HepG2 (cell line): Measurements from ENCODE around the gene PLEKHN1. TPM values are rescaled to one million over a fixed set of nuclear protein-coding genes. Genes with fewer than 3 reads are reported as not detected.

Experiments used
- ATAC-seq: fragments of 200-7000 bp; cut with Tn5 transposase; 3 replicates; pipeline ENCODE4 v1.9.1; 2020; ENCODE audit warnings: mild to moderate bottlenecking, moderate library complexity
- BruUV-seq: library from RNA; stranded (reverse); fragments of 400-500 nt; replicated peaks from 2 replicates; lab custom pipeline; 2021; lab: Mats Ljungman, UMichigan
- CTCF ChIA-PET: fragments of 300-600 bp; formaldehyde crosslinking; extraction: SDS; loops from one replicate; lab custom pipeline; 2021; ENCODE audit warnings: low total read pairs, inconsistent platforms, low intra/inter-chr PET ratio; lab: Yijun Ruan, JAX
- POLR2A ChIA-PET: fragments of 350-600 bp; sonication (Branson Sonifier 250); formaldehyde crosslinking; loops from one replicate; lab custom pipeline; 2020; ENCODE audit warnings: antibody characterized with exemption, inconsistent platforms; lab: Yijun Ruan, JAX
- DNase-seq: peaks from one replicate; pipeline ENCODE4 v3.0.0-alpha.2; 2015; ENCODE audit warnings: low spot score
- FAIRE-seq: peaks from 3 replicates; lab custom pipeline; 2011; peaks lifted over from hg19 to GRCh38; lab: Jason Lieb, UNC
- H2AFZ ChIP-seq: one replicate; pipeline ENCODE4 v1.6.1; 2011; ENCODE audit warnings: low read length, inconsistent platforms
- H3K27ac ChIP-seq: fragments of 300-600 bp; 3 replicates; pipeline ENCODE4 v1.8.0; 2011; ENCODE audit warnings: mixed run types, mild to moderate bottlenecking, mixed read lengths, low read length, inconsistent platforms; ENCODE audit not compliant: insufficient read depth; ENCODE audit errors: extremely low read length
- H3K27me3 ChIP-seq, 2 experiments: fragments of 200-600 bp in 1 of 2; 2 replicates in 1 of 2; 3 replicates in 1 of 2; pipeline versions ENCODE4 v1.6.0 to v1.8.0; 2011; ENCODE audit warnings: low read length in 2 of 2, mild to moderate bottlenecking in 2 of 2, moderate library complexity in 2 of 2, inconsistent platforms in 1 of 2; ENCODE audit not compliant: insufficient read depth in 2 of 2, control insufficient read depth in 1 of 2
- H3K36me3 ChIP-seq, 2 experiments: fragments of 200-600 bp in 1 of 2; replicated peaks in 1 of 2; 2 replicates in 1 of 2; 3 replicates in 1 of 2; pipeline versions ENCODE4 v1.5.1 to v1.8.0; 2011; ENCODE audit warnings: low read length in 2 of 2, inconsistent platforms in 1 of 2; ENCODE audit not compliant: insufficient read depth in 2 of 2, control insufficient read depth in 1 of 2
- H3K4me1 ChIP-seq: 2 replicates; pipeline ENCODE4 v1.5.1; 2012; ENCODE audit warnings: low read length, inconsistent platforms; ENCODE audit not compliant: insufficient read depth
- H3K4me2 ChIP-seq: 2 replicates; pipeline ENCODE4 v1.6.0; 2011; ENCODE audit warnings: low read depth, low read length, inconsistent platforms
- H3K4me3 ChIP-seq, 3 experiments: fragments of 200-600 bp in 1 of 3; sonication (generic), shearing (Covaris generic) in 1 of 3; replicated peaks in 1 of 3; 2 replicates each; pipeline ENCODE4 v1.5.1; 2011 to 2016; ENCODE audit warnings: low read length in 3 of 3, inconsistent platforms in 2 of 3, low read depth in 2 of 3, mild to moderate bottlenecking in 2 of 3, control low read depth in 1 of 3, mixed read lengths in 1 of 3; ENCODE audit not compliant: insufficient read depth in 1 of 3
- H3K79me2 ChIP-seq: one replicate; pipeline ENCODE4 v1.6.1; 2011; ENCODE audit warnings: low read length, inconsistent platforms; ENCODE audit not compliant: insufficient read depth
- H3K9ac ChIP-seq: 2 replicates; pipeline ENCODE4 v1.6.0; 2011; ENCODE audit warnings: mild to moderate bottlenecking, low read depth, low read length, inconsistent platforms; ENCODE audit not compliant: insufficient read depth
- H3K9me3 ChIP-seq: 2 replicates; pipeline ENCODE4 v1.5.1; 2012; ENCODE audit warnings: mild to moderate bottlenecking, low read length
- H4K20me1 ChIP-seq: 2 replicates; pipeline ENCODE4 v1.6.0; 2011; ENCODE audit warnings: inconsistent platforms, mild to moderate bottlenecking, low read length, moderate library complexity; ENCODE audit not compliant: insufficient read depth
- AGO1 ChIP-seq: fragments of 200-400 bp; formaldehyde crosslinking; IDR thresholded peaks from 2 replicates; pipeline ENCODE4 v1.6.1; 2017; ENCODE audit warnings: mild to moderate bottlenecking, low read depth, low read length, moderate library complexity; ENCODE audit not compliant: poor library complexity, severe bottlenecking
- ATF3 ChIP-seq: sonication (generic); formaldehyde crosslinking; IDR thresholded peaks from 2 replicates; pipeline ENCODE4 v1.4.0; 2020; ENCODE audit warnings: missing genetic modification reagents
- KAT8 ChIP-seq: IDR thresholded peaks from 2 replicates; pipeline ENCODE4 v1.6.1; 2016; ENCODE audit warnings: missing genetic modification reagents, missing compliant biosample characterization
- NFAT5 ChIP-seq: sonication (generic); formaldehyde crosslinking; IDR thresholded peaks from 2 replicates; pipeline ENCODE4 v1.4.0; 2020; ENCODE audit warnings: missing genetic modification reagents
- RNF219 ChIP-seq: sonication (generic); formaldehyde crosslinking; IDR thresholded peaks from 2 replicates; pipeline ENCODE4 v1.5.0; 2020; ENCODE audit warnings: mild to moderate bottlenecking, missing genetic modification reagents
- SAFB2 ChIP-seq: sonication (generic); formaldehyde crosslinking; IDR thresholded peaks from 2 replicates; pipeline ENCODE4 v1.5.1; 2020; ENCODE audit warnings: missing genetic modification reagents, low read depth, mild to moderate bottlenecking, borderline replicate concordance
- SKIL ChIP-seq: sonication (generic); formaldehyde crosslinking; IDR thresholded peaks from 2 replicates; pipeline ENCODE4 v1.8.0; 2022; ENCODE audit warnings: missing genetic modification reagents, mild to moderate bottlenecking, moderate library complexity, borderline replicate concordance
- TRIM24 ChIP-seq: sonication (generic); formaldehyde crosslinking; IDR thresholded peaks from 2 replicates; pipeline ENCODE4 v1.8.0; 2022; ENCODE audit warnings: mild to moderate bottlenecking, missing genetic modification reagents
- ZBTB1 ChIP-seq: sonication (generic); formaldehyde crosslinking; IDR thresholded peaks from 2 replicates; pipeline ENCODE4 v1.4.0; 2020; ENCODE audit warnings: missing genetic modification reagents, borderline replicate concordance
- ZBTB37 ChIP-seq: sonication (generic); formaldehyde crosslinking; IDR thresholded peaks from 2 replicates; pipeline ENCODE4 v1.4.0; 2020; ENCODE audit warnings: mild to moderate bottlenecking, missing genetic modification reagents
- ZNF256 ChIP-seq: sonication (generic); formaldehyde crosslinking; conservative IDR thresholded peaks from 2 replicates; pipeline ENCODE4 v1.4.0; 2020; ENCODE audit warnings: missing genetic modification reagents
- ZSCAN30 ChIP-seq: sonication (generic); formaldehyde crosslinking; IDR thresholded peaks from 2 replicates; pipeline ENCODE4 v1.5.0; 2020; ENCODE audit warnings: mild to moderate bottlenecking, missing genetic modification reagents
- WGBS: methylation state at CpG from one replicate; pipeline ENCODE4 v1.1.6; 2017; ENCODE audit warnings: low lambda C conversion rate; 5-methylcytosine and 5-hydroxymethylcytosine counted together
- in situ Hi-C: cut with HindIII; loops from 2 replicates; pipeline ENCODE4 v1.10.0; 2017; ENCODE audit warnings: low pct_unique_long_range_greater_than_20kb; ENCODE audit not compliant: extremely low pct_ligation_motif_present
- intact Hi-C: fragments of 100-400 bp; cut with micrococcal nuclease; formaldehyde crosslinking; loops from one replicate; pipeline ENCODE4 v1.10.0; 2022; ENCODE audit not compliant: unreplicated experiment
- polyA plus RNA-seq, 8 experiments: library from polyadenylated mRNA; depleted of rRNA in 3 of 8; stranded (reverse) in 7 of 8; unstranded in 1 of 8; fragments of >200 nt; fragmentation: Illumina TruSeq in 4 of 8; extraction: Trizol in 4 of 8; gene quantifications; 2 replicates each; pipeline versions ENCODE4 v1.2.1 to v1.2.3, GENCODE V29; 2011 to 2016; ENCODE audit warnings: low read depth in 4 of 8, missing spikeins in 1 of 8, mixed read lengths in 1 of 8; ENCODE audit not compliant: insufficient read depth in 1 of 8
- total RNA-seq, 5 experiments: library from RNA; depleted of rRNA; stranded (reverse); fragments of >200 nt; fragmentation: Illumina TruSeq; extraction: Trizol; gene quantifications; 2 replicates each; pipeline ENCODE4 v1.2.3, GENCODE V29; 2016; ENCODE audit warnings: low read depth in 1 of 5

Gene PLEKHN1
- total and polyA plus RNA-seq, 2 of the 13 experiments (the other 11 are each of a cell fraction or from before 2014, with no cell fraction given): 0.42 to 0.58 TPM

GRCh38 chr1:917466-918091 lies 48.7 kb upstream of the PLEKHN1 start:
- H3K79me2 ChIP-seq: no peaks in the 10 kb centered on the region
- POLR2A ChIA-PET: no interaction called here
- intact Hi-C loops: no loop called here
- no peak overlapping the region for H3K9ac ChIP-seq
- H3K27me3 ChIP-seq: peaks cover 47 to 95% of the 10 kb centered on the region in 2 experiments
- no peaks in the 10 kb centered on the region for H3K36me3 ChIP-seq
- no peak overlapping the region for H3K4me2 ChIP-seq
- WGBS: 29% methylated on average over 8 of the region's 22 CpGs
- FAIRE-seq (no peak), DNase-seq (no peak), ATAC-seq (no peak)
- H2AFZ ChIP-seq: no peak overlapping the region
- no peak overlapping the region for H3K27ac ChIP-seq
- H3K4me1 ChIP-seq: peaks cover 49% of the 10 kb centered on the region
- no peaks in the 10 kb centered on the region for H3K9me3 ChIP-seq
- CTCF ChIA-PET: interaction anchor here (1.5 kb wide), 1 partner anchor 12 kb away, joined by 3 read pairs; no protein-coding TSS in a partner anchor
- H3K4me3 ChIP-seq: no peak overlapping the region
- no TSS peak for BruUV-seq
- peaks cover 6% of the 10 kb centered on the region; the same call in 1 of the 2 replicates for H4K20me1 ChIP-seq
- in situ Hi-C loops: no loop called here
- TF ChIP-seq AGO1 (no peak), SKIL (CRISPR knock-in tag) (no peak), RNF219 (CRISPR knock-in tag) (no peak), ZBTB37 (CRISPR knock-in tag) (no peak), NFAT5 (no peak), ZSCAN30 (CRISPR knock-in tag) (no peak), ZNF256 (CRISPR knock-in tag) (no peak), SAFB2 (CRISPR knock-in tag) (no peak), ZBTB1 (CRISPR knock-in tag) (no peak), ATF3 (no peak), KAT8 (CRISPR knock-in tag) (no peak), TRIM24 (no peak)
